K562 (cell line): ENCODE measurements around the gene HTR4. TPM values are rescaled to one million over a fixed set of nuclear protein-coding genes. Genes with fewer than 3 reads are reported as not detected.

Source experiments
- BACH1 ChIP-seq: fragments of 200-800 bp; sonication (Bioruptor generic); IDR thresholded peaks from 2 replicates; pipeline ENCODE4 v1.6.1; 2016; ENCODE audit warnings: missing genetic modification characterization, missing compliant biosample characterization
- CC2D1A ChIP-seq: fragments of 450-650 bp; IDR thresholded peaks from 2 replicates; pipeline ENCODE4 v1.6.1; 2017; ENCODE audit warnings: mild to moderate bottlenecking
- DPF2 ChIP-seq: fragments of 450-650 bp; IDR thresholded peaks from 2 replicates; pipeline ENCODE4 v1.6.1; 2016
- FOS ChIP-seq: IDR thresholded peaks from 3 replicates; pipeline ENCODE4 v1.6.1; 2011; ENCODE audit not compliant: insufficient read length; ENCODE audit errors: extremely low read depth
- FOXA1 ChIP-seq: fragments of 450-650 bp; IDR thresholded peaks from 2 replicates; pipeline ENCODE4 v1.6.1; 2016; ENCODE audit warnings: mild to moderate bottlenecking, borderline replicate concordance
- KDM1A ChIP-seq, 2 experiments: fragments of 450-650 bp; IDR thresholded peaks; 2 replicates each; pipeline ENCODE4 v1.6.1; 2016; ENCODE audit warnings: mild to moderate bottlenecking in 2 of 2
- MAZ ChIP-seq, 2 experiments: fragments of 450-650 bp in 1 of 2; sonication (generic) in 1 of 2; formaldehyde crosslinking; IDR thresholded peaks in 1 of 2; conservative IDR thresholded peaks in 1 of 2; 2 replicates each; pipeline versions ENCODE4 v1.4.0 to v1.5.0; 2020; ENCODE audit warnings: mild to moderate bottlenecking in 1 of 2, missing genetic modification reagents in 1 of 2
- MEF2D ChIP-seq: conservative IDR thresholded peaks from 2 replicates; pipeline ENCODE4 v1.6.1; 2016; ENCODE audit warnings: low read depth, missing genetic modification characterization, missing compliant biosample characterization
- NBN ChIP-seq: fragments of 450-650 bp; IDR thresholded peaks from 2 replicates; pipeline ENCODE4 v1.6.1; 2016; ENCODE audit warnings: low read depth, mild to moderate bottlenecking
- NCOA6 ChIP-seq: fragments of 450-650 bp; IDR thresholded peaks from 2 replicates; pipeline ENCODE4 v1.6.1; 2017; ENCODE audit warnings: mild to moderate bottlenecking
- TAF15 ChIP-seq: fragments of 200-400 bp; formaldehyde crosslinking; IDR thresholded peaks from 2 replicates; pipeline ENCODE4 v1.6.1; 2017; ENCODE audit warnings: mild to moderate bottlenecking, low read depth, low read length, moderate library complexity
- ZNF77 ChIP-seq: fragments of 250-450 bp; sonication (Bioruptor Pico); IDR thresholded peaks from 2 replicates; pipeline ENCODE4 v1.5.0; 2020
- polyA plus RNA-seq, 8 experiments: library from polyadenylated mRNA; depleted of rRNA in 4 of 8; stranded (reverse) in 5 of 8; unstranded in 3 of 8; fragments of >200 nt; fragmentation: Nextera tagmentation in 2 of 8; fragmentation: Illumina TruSeq in 1 of 8; extraction: Ambion mirVana in 2 of 8; extraction: Trizol in 1 of 8; gene quantifications; 2 replicates each; pipeline versions ENCODE4 v1.2.1 to v1.2.3, GENCODE V29; 2011 to 2014; ENCODE audit warnings: inconsistent platforms in 1 of 8, missing spikeins in 1 of 8
- total RNA-seq, 7 experiments: library from RNA; depleted of rRNA in 6 of 7; stranded (reverse); fragments of >200 nt in 6 of 7; fragmentation: Illumina TruSeq in 2 of 7; extraction: Trizol in 2 of 7; gene quantifications; 2 replicates each; pipeline versions ENCODE4 v1.2.1 to v1.2.3, GENCODE V29; 2011 to 2021; ENCODE audit warnings: low replicate concordance in 1 of 7
- TF ChIP-seq, protein P1 (sequence below), 2 experiments: fragments of 450-650 bp; formaldehyde crosslinking in 1 of 2; IDR thresholded peaks; 2 replicates each; pipeline versions ENCODE4 v1.4.0 to v1.6.1; 2014 to 2020; ENCODE audit warnings: mild to moderate bottlenecking in 2 of 2, borderline replicate concordance in 1 of 2, low read depth in 1 of 2
- TF ChIP-seq, protein P2 (sequence below): fragments of 250-450 bp; sonication (Bioruptor Pico); IDR thresholded peaks from 2 replicates; pipeline ENCODE4 v1.8.0; 2022; ENCODE audit warnings: inconsistent platforms
- TF ChIP-seq, protein P3 (sequence below): fragments of 450-650 bp; formaldehyde crosslinking; IDR thresholded peaks from 2 replicates; pipeline ENCODE4 v1.4.0; 2022; ENCODE audit warnings: missing genetic modification characterization

Gene HTR4
- total and polyA plus RNA-seq, 9 of the 15 experiments (the other 6 are each of a cell fraction or from before 2014, with no cell fraction given) = 0.13 TPM; not detected in 8

DNA sequence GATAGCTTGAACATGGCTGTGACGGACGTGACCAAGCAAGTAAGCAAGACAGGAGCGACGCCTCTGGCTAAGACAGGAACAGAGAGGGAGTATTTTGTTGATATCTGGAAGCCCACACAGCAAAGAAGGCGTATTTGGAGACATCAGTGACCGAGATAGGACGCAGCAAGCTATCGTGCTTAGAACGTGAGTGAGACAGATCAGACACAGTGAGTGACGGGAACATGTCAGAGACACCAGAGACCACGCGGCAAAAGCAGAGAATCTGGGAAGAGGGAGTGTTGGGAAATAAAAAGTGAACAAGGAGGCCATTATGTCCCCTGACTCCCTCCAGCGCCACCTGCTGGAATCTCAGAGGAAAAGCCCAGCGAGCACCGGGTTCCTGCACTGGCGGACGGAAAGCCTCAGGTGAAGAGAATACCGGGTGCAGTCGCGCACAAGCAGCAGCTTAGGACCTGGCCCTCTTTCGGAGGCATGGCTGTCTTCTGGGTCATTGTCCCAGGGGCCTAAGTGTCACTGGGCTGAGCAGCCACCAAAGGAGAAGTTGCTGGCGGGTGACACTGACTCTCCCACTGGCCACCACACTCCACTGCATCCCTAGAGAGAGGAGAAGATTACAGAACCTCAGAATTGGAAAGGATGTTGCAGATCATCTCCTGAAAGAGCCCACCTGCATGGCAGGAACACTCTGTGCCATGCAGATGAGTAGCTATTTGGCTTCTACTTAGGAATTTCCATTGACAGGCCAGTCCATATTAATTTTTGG is 171.4 kb downstream of the HTR4 start (continued):
- TF ChIP-seq, protein P1, sequence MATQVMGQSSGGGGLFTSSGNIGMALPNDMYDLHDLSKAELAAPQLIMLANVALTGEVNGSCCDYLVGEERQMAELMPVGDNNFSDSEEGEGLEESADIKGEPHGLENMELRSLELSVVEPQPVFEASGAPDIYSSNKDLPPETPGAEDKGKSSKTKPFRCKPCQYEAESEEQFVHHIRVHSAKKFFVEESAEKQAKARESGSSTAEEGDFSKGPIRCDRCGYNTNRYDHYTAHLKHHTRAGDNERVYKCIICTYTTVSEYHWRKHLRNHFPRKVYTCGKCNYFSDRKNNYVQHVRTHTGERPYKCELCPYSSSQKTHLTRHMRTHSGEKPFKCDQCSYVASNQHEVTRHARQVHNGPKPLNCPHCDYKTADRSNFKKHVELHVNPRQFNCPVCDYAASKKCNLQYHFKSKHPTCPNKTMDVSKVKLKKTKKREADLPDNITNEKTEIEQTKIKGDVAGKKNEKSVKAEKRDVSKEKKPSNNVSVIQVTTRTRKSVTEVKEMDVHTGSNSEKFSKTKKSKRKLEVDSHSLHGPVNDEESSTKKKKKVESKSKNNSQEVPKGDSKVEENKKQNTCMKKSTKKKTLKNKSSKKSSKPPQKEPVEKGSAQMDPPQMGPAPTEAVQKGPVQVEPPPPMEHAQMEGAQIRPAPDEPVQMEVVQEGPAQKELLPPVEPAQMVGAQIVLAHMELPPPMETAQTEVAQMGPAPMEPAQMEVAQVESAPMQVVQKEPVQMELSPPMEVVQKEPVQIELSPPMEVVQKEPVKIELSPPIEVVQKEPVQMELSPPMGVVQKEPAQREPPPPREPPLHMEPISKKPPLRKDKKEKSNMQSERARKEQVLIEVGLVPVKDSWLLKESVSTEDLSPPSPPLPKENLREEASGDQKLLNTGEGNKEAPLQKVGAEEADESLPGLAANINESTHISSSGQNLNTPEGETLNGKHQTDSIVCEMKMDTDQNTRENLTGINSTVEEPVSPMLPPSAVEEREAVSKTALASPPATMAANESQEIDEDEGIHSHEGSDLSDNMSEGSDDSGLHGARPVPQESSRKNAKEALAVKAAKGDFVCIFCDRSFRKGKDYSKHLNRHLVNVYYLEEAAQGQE (IDR thresholded peaks at IDR 0.05; ENCODE audit: borderline replicate concordance) = peak; percentile 52; the same call in 1 of the 2 replicates
- TF ChIP-seq, protein P1 (CRISPR knock-in tag; IDR thresholded peaks at IDR 0.05; ENCODE audit: low read depth) = no peak
- TF ChIP-seq NBN (peak; percentile 34; the same call in 1 of the 2 replicates), BACH1 (tag) (no peak), ZNF77 (CRISPR knock-in tag) (no peak), TAF15 (no peak), DPF2 (peak; percentile 28; the same call in 1 of the 2 replicates), KDM1A (IDR thresholded peaks at IDR 0.05) (peak; percentile 77 to 84), MEF2D (tag) (no peak), MAZ (CRISPR knock-in tag; conservative IDR thresholded peaks at IDR 0.05 in 1 of 2, IDR thresholded peaks at IDR 0.05 in 1 of 2) (0 out of 4 replicates have a peak, but pooled peaks of 1 of the 2 experiments have one; percentile 25), FOXA1 (no peak), CC2D1A (peak; percentile 72; the same call in 1 of the 2 replicates), FOS (no peak), NCOA6 (no peak)
- TF ChIP-seq, protein P2, sequence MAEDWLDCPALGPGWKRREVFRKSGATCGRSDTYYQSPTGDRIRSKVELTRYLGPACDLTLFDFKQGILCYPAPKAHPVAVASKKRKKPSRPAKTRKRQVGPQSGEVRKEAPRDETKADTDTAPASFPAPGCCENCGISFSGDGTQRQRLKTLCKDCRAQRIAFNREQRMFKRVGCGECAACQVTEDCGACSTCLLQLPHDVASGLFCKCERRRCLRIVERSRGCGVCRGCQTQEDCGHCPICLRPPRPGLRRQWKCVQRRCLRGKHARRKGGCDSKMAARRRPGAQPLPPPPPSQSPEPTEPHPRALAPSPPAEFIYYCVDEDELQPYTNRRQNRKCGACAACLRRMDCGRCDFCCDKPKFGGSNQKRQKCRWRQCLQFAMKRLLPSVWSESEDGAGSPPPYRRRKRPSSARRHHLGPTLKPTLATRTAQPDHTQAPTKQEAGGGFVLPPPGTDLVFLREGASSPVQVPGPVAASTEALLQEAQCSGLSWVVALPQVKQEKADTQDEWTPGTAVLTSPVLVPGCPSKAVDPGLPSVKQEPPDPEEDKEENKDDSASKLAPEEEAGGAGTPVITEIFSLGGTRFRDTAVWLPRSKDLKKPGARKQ (CRISPR knock-in tag) = no peak
- TF ChIP-seq, protein P3, sequence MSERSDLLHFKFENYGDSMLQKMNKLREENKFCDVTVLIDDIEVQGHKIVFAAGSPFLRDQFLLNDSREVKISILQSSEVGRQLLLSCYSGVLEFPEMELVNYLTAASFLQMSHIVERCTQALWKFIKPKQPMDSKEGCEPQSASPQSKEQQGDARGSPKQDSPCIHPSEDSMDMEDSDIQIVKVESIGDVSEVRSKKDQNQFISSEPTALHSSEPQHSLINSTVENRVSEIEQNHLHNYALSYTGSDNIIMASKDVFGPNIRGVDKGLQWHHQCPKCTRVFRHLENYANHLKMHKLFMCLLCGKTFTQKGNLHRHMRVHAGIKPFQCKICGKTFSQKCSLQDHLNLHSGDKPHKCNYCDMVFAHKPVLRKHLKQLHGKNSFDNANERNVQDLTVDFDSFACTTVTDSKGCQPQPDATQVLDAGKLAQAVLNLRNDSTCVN (CRISPR knock-in tag) = no peak
